Measurements from ENCODE around the gene FSD2.
"Not testable (repeated sequence)": the region's sequence is repeated elsewhere in the genome, so short reads cannot be mapped to it uniquely, and the experiment has no call there.

The FSD2 gene

GRCh38 chr15:82710208-82710555, 95.7 kb downstream of the FSD2 start:
- Histone ChIP-seq H3K4me1 (ENCODE audit: insufficient read depth, insufficient read length) (peaks cover 17% of the 10 kb centered on the region), H3K36me3 (ENCODE audit: insufficient read depth, insufficient read length, low read length) (no peaks in the 10 kb centered on the region), H3K4me3 (ENCODE audit: insufficient read length, low read depth) (peak overlapping the region; percentile 60), H3K9ac (ENCODE audit: insufficient read length, low read depth) (peak overlapping the region; percentile 85), H3K27me3 (ENCODE audit: insufficient read depth, insufficient read length) (peaks cover 13% of the 10 kb centered on the region), H3K9me3 (ENCODE audit: insufficient read depth, low read length) (no peaks in the 10 kb centered on the region)
- no peak for DNase-seq (ENCODE audit: low read depth, low spot score)
- no peak for TF ChIP-seq ZNF274 (IDR thresholded peaks at IDR 0.05; ENCODE audit: low read depth, low read length)
- TF ChIP-seq SUZ12 (IDR thresholded peaks at IDR 0.05; ENCODE audit: extremely low read depth, insufficient read depth, insufficient read length), result no peak
- no peak for TF ChIP-seq YY1 (IDR thresholded peaks at IDR 0.05; ENCODE audit: insufficient read depth, insufficient read length)

- no peaks in the 10 kb centered on the region for H3K36me3 ChIP-seq (ENCODE audit: insufficient read depth, insufficient read length, low read length)
- no peak for TF ChIP-seq ZNF274 (IDR thresholded peaks at IDR 0.05; ENCODE audit: low read depth, low read length)
- TF ChIP-seq SUZ12 (IDR thresholded peaks at IDR 0.05; ENCODE audit: extremely low read depth, insufficient read depth, insufficient read length), result no peak
- no peak for TF ChIP-seq YY1 (IDR thresholded peaks at IDR 0.05; ENCODE audit: insufficient read depth, insufficient read length)
- H3K9me3 ChIP-seq (ENCODE audit: insufficient read depth, low read length), result no peaks in the 10 kb centered on the region
- H3K4me3 ChIP-seq (ENCODE audit: insufficient read length, low read depth), result peak within 1 kb of the TSS; percentile 60
- peaks cover 17% of the 10 kb centered on the region for H3K4me1 ChIP-seq (ENCODE audit: insufficient read depth, insufficient read length)
- H3K9ac ChIP-seq (ENCODE audit: insufficient read length, low read depth), result peak within 1 kb of the TSS; percentile 85
- peaks cover 13% of the 10 kb centered on the region for H3K27me3 ChIP-seq (ENCODE audit: insufficient read depth, insufficient read length)
- DNase-seq (ENCODE audit: low read depth, low spot score), result peak; percentile 72
Observed at GRCh38 chr15:82709421-82710207, 96.3 kb downstream of the FSD2 start, which contains the start of gene AP3B2. TSS of gene AP3B2 (minus strand) at chr15:82709875. CDS start at chr15:82709706, 169 bp downstream.

GRCh38 chr15:82709081-82709420, 96.8 kb downstream of the FSD2 start:
- Histone ChIP-seq H3K27me3 (ENCODE audit: insufficient read depth, insufficient read length) (peaks cover 13% of the 10 kb centered on the region), H3K9ac (ENCODE audit: insufficient read length, low read depth) (peak overlapping the region; percentile 82), H3K4me1 (ENCODE audit: insufficient read depth, insufficient read length) (peaks cover 17% of the 10 kb centered on the region), H3K36me3 (ENCODE audit: insufficient read depth, insufficient read length, low read length) (no peaks in the 10 kb centered on the region), H3K4me3 (ENCODE audit: insufficient read length, low read depth) (peak overlapping the region; percentile 60), H3K9me3 (ENCODE audit: insufficient read depth, low read length) (no peaks in the 10 kb centered on the region)
- peak; percentile 64 for DNase-seq (ENCODE audit: low read depth, low spot score)
- TF ChIP-seq ZNF274 (IDR thresholded peaks at IDR 0.05; ENCODE audit: low read depth, low read length) (no peak), YY1 (IDR thresholded peaks at IDR 0.05; ENCODE audit: insufficient read depth, insufficient read length) (no peak), SUZ12 (IDR thresholded peaks at IDR 0.05; ENCODE audit: extremely low read depth, insufficient read depth, insufficient read length) (no peak)

- not testable (repeated sequence) for H3K4me3 ChIP-seq (ENCODE audit: insufficient read length, low read depth); H3K9me3 ChIP-seq (ENCODE audit: insufficient read depth, low read length); H3K9ac ChIP-seq (ENCODE audit: insufficient read length, low read depth); H3K27me3 ChIP-seq (ENCODE audit: insufficient read depth, insufficient read length); H3K36me3 ChIP-seq (ENCODE audit: insufficient read depth, insufficient read length, low read length); DNase-seq (ENCODE audit: low read depth, low spot score)
- H3K4me1 ChIP-seq (ENCODE audit: insufficient read depth, insufficient read length), result peaks cover 13% of the 10 kb centered on the region
Observed at GRCh38 chr15:82705856-82706255, 100.0 kb downstream of the FSD2 start.

Data from NT2/D1 (cell line).